HG03135 (cell line): Measurements from ENCODE around the gene TUB.

Experiments
- ATAC-seq: cut with Tn5 transposase; IDR thresholded peaks from one replicate; pipeline ENCODE4 v1.9.1; 2021; ENCODE audit warnings: mild to moderate bottlenecking, moderate library complexity; ENCODE audit not compliant: unreplicated experiment

The TUB gene

DNA sequence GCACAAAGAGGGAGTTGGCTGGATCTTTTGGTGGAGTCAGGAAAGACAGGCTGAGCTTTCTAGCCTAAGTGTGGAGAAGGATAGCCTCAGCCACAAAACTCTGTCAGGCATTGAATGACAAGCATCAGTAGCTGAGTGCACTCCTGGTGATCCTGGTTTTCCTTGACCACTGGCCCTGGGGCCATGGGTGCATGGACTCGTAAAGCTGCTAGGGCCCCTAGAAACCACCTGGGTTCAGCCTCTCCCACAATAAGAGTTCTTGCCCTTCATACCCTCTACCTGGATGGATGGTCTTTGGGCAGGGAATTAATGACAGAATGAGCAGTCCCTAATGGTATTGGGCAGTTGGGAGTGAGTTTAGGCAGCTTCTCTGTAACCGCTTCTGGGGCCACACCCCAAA, 22.9 kb downstream of the TUB start:
- no peak for ATAC-seq

DNA sequence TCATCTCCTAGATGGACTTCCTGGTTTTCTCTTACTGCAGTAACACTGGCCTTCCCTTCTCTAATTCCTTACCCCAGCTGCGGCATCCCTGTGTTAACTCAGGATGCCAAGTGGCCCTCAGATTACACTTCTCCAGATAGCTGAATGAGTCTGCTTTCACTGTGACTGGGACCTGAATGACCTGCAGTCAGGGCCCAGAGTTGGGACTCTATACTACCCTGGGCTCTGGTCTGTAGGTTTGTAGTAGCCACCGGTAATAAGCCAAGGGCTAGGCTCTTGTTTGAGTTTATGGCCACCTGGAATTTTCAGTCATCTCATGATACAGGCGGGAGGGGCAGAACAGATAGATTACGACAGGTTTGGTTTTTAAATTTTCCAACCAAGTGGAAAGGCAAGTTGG, 24.1 kb downstream of the TUB start:
- no peak for ATAC-seq

DNA sequence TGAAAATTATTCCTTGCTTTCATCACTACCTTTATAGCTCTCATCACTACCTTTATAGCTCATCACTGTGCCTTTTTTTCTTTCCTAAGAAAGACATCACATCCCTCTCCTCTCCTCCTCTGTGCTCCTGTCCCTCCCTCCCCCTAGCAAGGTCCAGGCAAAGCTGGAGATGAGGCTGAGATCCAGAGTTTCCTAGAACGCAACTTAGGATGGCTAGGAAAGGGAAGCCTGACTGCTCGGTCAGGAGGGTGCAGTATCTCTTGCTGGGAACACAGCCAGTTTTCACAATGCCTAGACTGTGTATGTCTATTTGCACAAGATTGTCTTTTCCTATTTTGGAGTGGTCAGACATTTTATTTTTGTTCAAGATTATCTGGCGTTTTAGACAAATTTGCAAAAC, 24.7 kb downstream of the TUB start:
- no peak for ATAC-seq

DNA sequence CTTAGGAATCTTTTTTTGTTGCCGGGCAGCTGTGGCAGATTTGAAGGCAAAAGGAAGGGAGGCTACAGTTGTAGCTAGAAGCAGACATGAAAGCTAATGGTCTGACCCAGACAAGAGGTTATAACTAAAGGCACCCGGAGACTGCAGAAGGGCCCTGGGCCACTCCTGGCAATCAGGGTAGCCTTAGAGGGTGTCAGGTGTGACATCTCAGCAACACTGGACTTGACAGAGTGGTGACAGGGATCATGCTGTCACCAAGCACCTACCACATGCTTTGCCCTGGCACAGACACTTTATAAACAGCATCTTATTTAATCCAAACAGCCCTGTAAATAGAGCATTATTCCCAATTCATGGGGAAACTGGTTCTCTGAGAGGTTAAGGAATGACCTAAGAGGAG, 25.7 kb downstream of the TUB start:
- no peak for ATAC-seq

DNA sequence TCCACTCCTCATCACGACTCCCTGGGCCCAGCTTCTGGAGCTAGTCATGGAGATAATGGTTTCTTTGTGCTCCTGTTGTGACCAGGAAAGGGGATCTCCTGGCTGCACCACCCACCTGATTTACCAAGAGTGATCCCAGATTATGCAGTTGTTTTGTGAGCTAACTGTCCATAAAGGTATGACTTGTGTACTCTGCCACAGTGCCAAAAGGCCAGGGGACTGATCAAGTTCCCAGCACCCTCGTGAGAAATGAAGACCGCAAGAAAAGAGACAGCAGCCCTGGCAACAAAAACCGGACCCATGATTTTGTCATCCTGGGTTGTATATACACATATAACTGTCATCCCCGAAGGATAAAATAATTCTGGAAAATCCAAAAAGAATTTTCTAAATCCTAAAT, 26.6 kb downstream of the TUB start:
- ATAC-seq: no peak

DNA sequence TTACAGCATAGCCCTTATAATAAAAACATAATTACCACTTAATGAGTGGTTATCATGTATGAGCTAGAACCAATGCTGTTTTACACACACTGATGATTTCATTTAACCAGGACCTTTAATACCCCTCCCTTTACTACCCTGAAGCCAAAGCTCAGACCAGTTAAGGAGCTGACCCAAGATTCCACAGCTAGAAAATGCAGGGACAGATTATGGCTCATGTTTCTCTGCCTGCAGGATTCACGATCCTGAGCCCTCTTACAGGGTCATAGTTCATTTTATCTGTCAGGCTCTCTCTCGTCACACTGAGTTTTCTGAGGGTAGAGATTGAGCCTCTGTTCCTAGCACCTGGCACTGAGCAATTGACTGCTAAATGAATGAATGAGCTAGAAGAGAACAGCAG, 27.4 kb downstream of the TUB start:
- no peak for ATAC-seq

DNA sequence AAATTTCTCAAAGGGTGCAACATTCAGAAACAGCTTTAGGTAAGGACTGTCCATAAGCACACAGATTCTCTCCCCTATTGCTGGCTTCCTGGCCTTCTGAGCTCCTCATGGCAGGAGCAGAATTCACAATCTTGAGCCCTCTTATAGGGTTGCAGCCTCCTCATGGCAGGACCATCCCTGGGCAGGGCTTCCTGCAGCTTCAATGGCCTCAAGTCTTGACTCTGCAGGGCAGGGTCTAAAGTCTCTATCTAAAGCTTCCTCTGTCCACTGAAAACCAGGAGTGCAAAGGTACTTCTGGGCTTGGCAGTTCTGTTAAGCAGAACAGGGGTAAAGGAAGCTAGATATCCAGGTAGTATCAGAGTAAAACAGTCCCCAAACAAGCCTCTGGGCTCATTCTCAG, 28.7 kb downstream of the TUB start:
- no peak for ATAC-seq

DNA sequence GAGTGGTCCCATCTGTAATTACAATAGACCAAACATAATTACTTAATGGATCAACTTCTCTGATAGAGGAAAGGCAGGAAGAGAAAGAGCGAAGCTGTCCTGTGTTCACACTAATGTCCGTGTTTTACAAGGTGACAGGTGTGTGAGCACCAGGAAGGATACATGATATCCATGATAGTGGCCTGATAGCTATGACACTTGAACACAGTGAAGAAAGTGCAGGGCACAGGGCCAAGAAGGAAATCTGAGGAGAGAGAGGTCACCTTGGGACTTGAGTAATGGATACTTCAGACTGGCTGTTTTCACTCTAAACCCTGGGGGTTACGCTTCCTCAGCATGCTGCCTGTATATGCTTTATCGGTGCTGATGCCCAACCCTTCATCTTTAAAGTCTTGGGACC, 29.4 kb downstream of the TUB start:
- no peak for ATAC-seq

DNA sequence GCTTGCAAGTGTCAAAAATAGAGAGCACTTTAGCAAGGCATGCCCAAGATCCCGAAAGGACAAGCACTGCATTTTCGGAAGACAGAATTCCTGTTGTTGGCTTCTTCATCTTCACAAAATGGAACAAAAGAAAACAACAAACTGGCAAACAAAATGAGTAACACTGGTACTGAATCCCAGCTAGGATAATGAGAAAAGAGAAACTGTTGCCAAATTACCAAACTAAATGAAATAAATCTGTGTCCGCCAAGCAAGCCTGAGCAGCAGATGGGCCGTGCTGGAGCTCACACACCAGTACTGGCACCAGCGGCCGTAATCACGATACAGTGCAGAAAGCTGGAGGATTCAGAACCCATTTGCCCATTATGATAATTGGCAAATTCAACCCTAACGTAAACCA, 30.6 kb downstream of the TUB start:
- no peak for ATAC-seq

DNA sequence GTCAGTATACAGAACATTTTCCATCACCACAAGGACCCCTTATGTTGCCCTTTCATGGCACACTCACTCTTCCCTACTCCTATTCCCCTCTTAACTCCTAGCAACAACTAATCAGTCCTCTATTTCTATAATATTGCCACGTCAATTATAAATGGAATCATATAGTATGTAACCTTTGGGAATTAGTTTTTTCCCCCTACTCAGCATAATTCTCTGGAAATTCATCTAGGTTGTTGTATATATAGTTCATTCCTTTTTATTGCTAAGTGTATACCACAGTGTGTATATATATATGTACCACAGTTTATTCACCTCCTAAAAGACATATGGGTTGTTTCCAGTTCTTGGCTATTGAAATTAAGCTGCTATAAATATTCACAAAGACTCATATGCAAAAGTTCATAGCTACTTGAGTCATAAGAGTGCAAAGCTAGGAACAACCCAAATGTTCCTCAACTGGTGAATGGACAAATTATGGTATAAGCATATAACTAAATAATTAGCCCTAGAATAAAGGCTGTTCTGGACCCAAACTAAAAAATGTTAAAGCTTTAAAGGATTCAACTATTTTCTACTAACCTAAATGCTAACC, 41.3 kb downstream of the TUB start:
- no peak for ATAC-seq

DNA sequence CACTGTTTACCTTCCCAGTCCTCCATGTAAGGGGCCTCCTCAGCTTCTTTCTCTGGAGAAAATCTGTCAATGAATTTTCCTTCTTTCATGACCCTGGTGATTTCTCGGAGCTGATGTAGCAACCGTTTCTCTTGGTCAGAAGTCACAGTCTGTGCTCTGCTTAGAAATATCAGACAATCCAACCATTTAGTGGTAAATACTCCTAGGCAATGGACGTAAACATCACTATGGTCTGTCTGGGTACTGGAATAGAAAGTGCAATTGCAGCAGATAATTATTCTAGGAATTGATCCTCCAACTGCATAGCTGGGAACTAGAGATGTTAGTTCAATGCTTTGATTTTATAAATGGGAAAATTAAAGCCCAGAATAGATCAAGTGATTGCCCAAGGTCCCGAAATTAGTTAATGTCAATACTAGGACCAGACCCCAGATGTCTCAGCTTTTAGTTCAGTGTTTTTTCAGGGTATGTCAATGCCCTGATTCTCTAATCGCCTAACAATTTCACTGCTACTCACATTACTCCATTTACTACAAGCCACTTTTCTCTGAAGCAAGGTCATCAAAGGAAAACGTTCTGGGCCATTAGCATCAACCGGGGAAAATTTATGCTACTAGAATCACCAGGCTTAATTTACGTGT, 45.8 kb downstream of the TUB start:
- no peak for ATAC-seq

DNA sequence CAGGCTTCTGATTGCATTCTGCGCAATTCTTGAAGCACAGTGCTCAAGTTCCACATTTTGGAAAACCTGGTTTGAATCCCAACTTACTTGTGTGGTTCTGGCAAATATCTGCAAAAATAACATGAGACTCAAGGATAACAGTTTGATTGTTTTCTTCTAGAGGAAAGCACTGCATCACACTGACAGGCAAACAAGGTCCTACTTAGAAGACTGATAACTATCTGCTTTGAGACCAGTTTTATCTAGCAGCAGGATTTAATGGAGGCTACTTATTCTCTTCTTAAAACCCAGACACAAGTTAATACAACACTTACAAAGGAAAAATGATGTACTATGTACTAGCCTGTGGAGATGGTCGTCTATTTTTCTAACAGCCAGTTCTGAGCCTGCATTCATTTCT, 46.4 kb downstream of the TUB start:
- no peak for ATAC-seq

DNA sequence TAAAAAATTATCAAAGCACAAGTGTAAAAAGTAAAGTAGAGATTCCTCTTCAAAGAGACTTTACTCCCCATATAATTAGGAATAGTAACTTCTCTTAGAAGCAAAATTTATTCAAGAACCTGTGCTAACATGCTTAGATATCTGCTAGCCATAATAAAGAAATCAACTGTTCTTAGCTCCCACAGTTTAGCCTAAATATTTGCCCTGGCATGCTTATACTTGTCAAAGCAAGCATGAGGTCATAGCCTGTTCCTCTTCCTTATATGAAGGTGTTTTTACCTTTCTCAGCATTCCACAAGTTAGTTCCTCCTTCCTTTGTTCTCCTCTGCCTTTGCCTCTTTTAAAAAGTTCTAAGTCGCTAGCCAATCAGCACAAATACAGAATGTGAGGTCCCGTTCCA, 57.5 kb downstream of the TUB start:
- no peak for ATAC-seq

DNA sequence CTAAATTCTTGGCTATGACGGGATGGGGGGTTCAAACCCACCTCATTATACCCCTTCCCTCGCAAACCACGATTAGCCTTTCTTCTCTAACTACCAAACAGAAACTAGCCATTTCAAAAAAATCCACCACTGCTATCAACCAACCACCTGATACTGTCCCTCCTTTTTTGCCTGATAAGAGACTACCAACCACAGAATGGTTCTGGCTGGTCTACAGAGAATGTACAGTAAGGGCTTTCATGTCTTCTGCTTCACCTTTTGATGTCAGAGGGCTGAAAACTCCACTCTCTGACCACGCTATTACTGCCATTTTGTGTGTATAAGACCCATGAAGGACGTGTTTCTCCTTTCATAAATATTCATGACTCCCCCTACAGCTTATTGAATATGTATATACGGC, 68.7 kb downstream of the TUB start:
- no peak for ATAC-seq
